ENCODE results near the gene MTR.

MTR gene

DNA sequence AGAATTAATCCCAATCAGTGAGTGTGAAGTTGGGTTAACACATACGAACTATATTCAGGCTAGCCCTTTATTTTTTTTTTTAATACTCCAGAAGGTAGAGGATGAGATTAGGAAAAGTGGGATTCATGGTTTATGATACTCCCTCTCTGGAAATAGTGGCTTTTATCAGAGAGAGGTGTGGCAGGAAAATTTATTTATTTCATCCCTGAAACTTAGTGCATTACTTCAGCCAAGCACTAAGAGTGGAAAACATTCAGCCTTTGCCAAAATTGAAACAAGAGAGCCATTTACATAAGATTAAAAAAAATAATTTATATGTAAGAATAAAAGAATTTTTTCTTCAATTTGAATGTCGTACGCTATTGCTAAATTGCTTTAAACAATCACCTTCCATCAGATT lies 35.0 kb downstream of the MTR start:
- Histone ChIP-seq H3K27ac (ENCODE audit: insufficient read depth in 1 of 2, low read depth in 1 of 2, low read length in 2 of 2, poor library complexity in 1 of 2, severe bottlenecking in 2 of 2) (no peak overlapping the region), H3K27me3 (replicated peaks in 2 of 5; ENCODE audit: control insufficient read depth in 4 of 5, insufficient read depth in 5 of 5, low read length in 4 of 5) (no peaks in the 10 kb centered on the region), H3K9me3 (ENCODE audit: control extremely low read depth in 1 of 5, control insufficient read depth in 4 of 5, insufficient read depth in 2 of 5, low read depth in 1 of 5, low read length in 4 of 5) (no peaks in the 10 kb centered on the region), H3K4me1 (ENCODE audit: control extremely low read depth in 1 of 4, control insufficient read depth in 4 of 4, insufficient read depth in 4 of 4, low read length in 3 of 4) (no peaks in the 10 kb centered on the region), H3K4me3 (ENCODE audit: control insufficient read depth in 1 of 7, extremely low read depth in 1 of 7, insufficient read depth in 4 of 7, low read depth in 2 of 7, low read length in 6 of 7) (no peak overlapping the region), H3K36me3 (ENCODE audit: control insufficient read depth in 4 of 4, insufficient read depth in 4 of 4, low read length in 3 of 4) (peaks cover 37 to 81% (median 59%) of the 10 kb centered on the region in 4 experiments)
- DNase-seq: no peak
- CTCF ChIA-PET: no interaction called here
- no CpG with 5 or more reads among the region's 3 CpGs for WGBS (ENCODE audit: insufficient coverage)
- POLR2A ChIA-PET: no interaction called here

DNA sequence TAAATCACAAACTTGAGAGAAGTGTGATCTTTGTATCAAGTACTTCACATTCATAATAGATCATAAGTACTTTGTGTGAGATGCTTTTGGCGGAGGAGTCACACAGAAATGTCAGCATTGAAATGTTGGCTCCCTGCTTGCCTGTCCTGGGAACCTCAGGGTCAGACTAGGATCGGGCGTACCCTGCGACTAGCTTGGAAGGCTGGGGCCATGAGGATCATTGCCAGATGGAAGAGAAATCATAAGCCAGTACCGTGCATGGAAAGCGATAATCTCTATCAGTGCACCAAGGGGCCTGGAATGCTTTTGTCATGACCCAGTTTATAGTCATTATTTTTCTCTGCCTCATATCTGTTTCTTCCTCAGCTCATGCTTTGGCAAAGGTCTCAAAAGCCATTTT lies 35.5 kb downstream of the MTR start:
- H3K9me3 ChIP-seq (ENCODE audit: control extremely low read depth in 1 of 5, control insufficient read depth in 4 of 5, insufficient read depth in 2 of 5, low read depth in 1 of 5, low read length in 4 of 5): no peaks in the 10 kb centered on the region
- peaks cover 35 to 83% (median 62%) of the 10 kb centered on the region in 4 experiments for H3K36me3 ChIP-seq (ENCODE audit: control insufficient read depth in 4 of 4, insufficient read depth in 4 of 4, low read length in 3 of 4)
- DNase-seq: no peak
- no peak overlapping the region for H3K4me3 ChIP-seq (ENCODE audit: control insufficient read depth in 1 of 7, extremely low read depth in 1 of 7, insufficient read depth in 4 of 7, low read depth in 2 of 7, low read length in 6 of 7)
- no peaks in the 10 kb centered on the region for H3K4me1 ChIP-seq (ENCODE audit: control extremely low read depth in 1 of 4, control insufficient read depth in 4 of 4, insufficient read depth in 4 of 4, low read length in 3 of 4)
- no peaks in the 10 kb centered on the region for H3K27me3 ChIP-seq (replicated peaks in 2 of 5; ENCODE audit: control insufficient read depth in 4 of 5, insufficient read depth in 5 of 5, low read length in 4 of 5)
- WGBS (ENCODE audit: insufficient coverage): 95% methylated on average over 5 of the region's 6 CpGs
- ChIA-PET CTCF (no interaction called here), POLR2A (no interaction called here)
- H3K27ac ChIP-seq (ENCODE audit: insufficient read depth in 1 of 2, low read depth in 1 of 2, low read length in 2 of 2, poor library complexity in 1 of 2, severe bottlenecking in 2 of 2): no peak overlapping the region

GRCh38 chr1:236833575-236833974 lies 38.5 kb downstream of the MTR start:
- H3K9me3 ChIP-seq (ENCODE audit: control extremely low read depth in 1 of 5, control insufficient read depth in 4 of 5, insufficient read depth in 2 of 5, low read depth in 1 of 5, low read length in 4 of 5): no peaks in the 10 kb centered on the region
- ChIA-PET POLR2A (interaction anchor here (1.0 kb wide), 1 partner anchor 22 kb away, joined by 3 read pairs; no protein-coding TSS in a partner anchor), CTCF (interaction anchor here (0.6 to 1.7 kb wide), 2 partner anchors 13 to 34 kb away, joined by 3 read pairs; no protein-coding TSS in a partner anchor)
- 100% methylated on average over 2 of the region's 2 CpGs for WGBS (ENCODE audit: insufficient coverage)
- DNase-seq: no peak
- peaks cover 35 to 88% (median 63%) of the 10 kb centered on the region in 4 experiments for H3K36me3 ChIP-seq (ENCODE audit: control insufficient read depth in 4 of 4, insufficient read depth in 4 of 4, low read length in 3 of 4)
- H3K27me3 ChIP-seq (replicated peaks in 2 of 5; ENCODE audit: control insufficient read depth in 4 of 5, insufficient read depth in 5 of 5, low read length in 4 of 5): no peaks in the 10 kb centered on the region
- H3K4me3 ChIP-seq (ENCODE audit: control insufficient read depth in 1 of 7, extremely low read depth in 1 of 7, insufficient read depth in 4 of 7, low read depth in 2 of 7, low read length in 6 of 7): no peak overlapping the region
- no peaks in the 10 kb centered on the region for H3K4me1 ChIP-seq (ENCODE audit: control extremely low read depth in 1 of 4, control insufficient read depth in 4 of 4, insufficient read depth in 4 of 4, low read length in 3 of 4)
- H3K27ac ChIP-seq (ENCODE audit: insufficient read depth in 1 of 2, low read depth in 1 of 2, low read length in 2 of 2, poor library complexity in 1 of 2, severe bottlenecking in 2 of 2): no peak overlapping the region

DNA sequence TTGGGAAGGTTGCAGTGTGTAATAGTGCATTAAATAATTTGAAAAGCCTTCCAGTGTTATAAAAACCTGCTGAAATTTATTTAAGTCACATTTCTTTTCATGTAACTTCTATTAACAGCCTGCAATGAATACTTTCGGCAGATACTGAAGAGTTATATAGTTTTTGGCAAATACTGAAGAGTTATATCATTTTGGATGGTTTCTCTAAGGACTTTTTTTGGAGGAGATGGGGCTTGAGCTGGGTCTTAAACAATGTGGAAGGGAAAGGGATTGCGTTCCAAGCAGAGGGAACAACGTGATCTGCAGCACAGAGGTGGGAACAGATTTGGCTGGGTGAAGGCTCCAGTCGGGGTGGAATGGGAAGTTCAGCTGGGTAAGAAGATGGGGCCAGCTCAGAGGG lies 39.8 kb downstream of the MTR start:
- no peak for DNase-seq
- Histone ChIP-seq H3K36me3 (ENCODE audit: control insufficient read depth in 4 of 4, insufficient read depth in 4 of 4, low read length in 3 of 4) (peaks cover 34 to 85% (median 61%) of the 10 kb centered on the region in 4 experiments), H3K27ac (ENCODE audit: insufficient read depth in 1 of 2, low read depth in 1 of 2, low read length in 2 of 2, poor library complexity in 1 of 2, severe bottlenecking in 2 of 2) (no peak overlapping the region), H3K9me3 (ENCODE audit: control extremely low read depth in 1 of 5, control insufficient read depth in 4 of 5, insufficient read depth in 2 of 5, low read depth in 1 of 5, low read length in 4 of 5) (no peaks in the 10 kb centered on the region), H3K4me1 (ENCODE audit: control extremely low read depth in 1 of 4, control insufficient read depth in 4 of 4, insufficient read depth in 4 of 4, low read length in 3 of 4) (no peaks in the 10 kb centered on the region), H3K27me3 (replicated peaks in 2 of 5; ENCODE audit: control insufficient read depth in 4 of 5, insufficient read depth in 5 of 5, low read length in 4 of 5) (no peaks in the 10 kb centered on the region), H3K4me3 (ENCODE audit: control insufficient read depth in 1 of 7, extremely low read depth in 1 of 7, insufficient read depth in 4 of 7, low read depth in 2 of 7, low read length in 6 of 7) (no peak overlapping the region)
- ChIA-PET POLR2A (no interaction called here), CTCF (interaction anchor here (1.7 kb wide), 1 partner anchor 32 kb away, joined by 3 read pairs; no protein-coding TSS in a partner anchor)
- WGBS (ENCODE audit: insufficient coverage): 100% methylated on average over 3 of the region's 4 CpGs

GRCh38 chr1:236835491-236835890 lies 40.4 kb downstream of the MTR start:
- no peaks in the 10 kb centered on the region for H3K27me3 ChIP-seq (replicated peaks in 2 of 5; ENCODE audit: control insufficient read depth in 4 of 5, insufficient read depth in 5 of 5, low read length in 4 of 5)
- no peak for DNase-seq
- H3K36me3 ChIP-seq (ENCODE audit: control insufficient read depth in 4 of 4, insufficient read depth in 4 of 4, low read length in 3 of 4): peaks cover 34 to 85% (median 60%) of the 10 kb centered on the region in 4 experiments
- no peaks in the 10 kb centered on the region for H3K4me1 ChIP-seq (ENCODE audit: control extremely low read depth in 1 of 4, control insufficient read depth in 4 of 4, insufficient read depth in 4 of 4, low read length in 3 of 4)
- no peaks in the 10 kb centered on the region for H3K9me3 ChIP-seq (ENCODE audit: control extremely low read depth in 1 of 5, control insufficient read depth in 4 of 5, insufficient read depth in 2 of 5, low read depth in 1 of 5, low read length in 4 of 5)
- ChIA-PET POLR2A (no interaction called here), CTCF (no interaction called here)
- 100% methylated on average over 2 of the region's 4 CpGs for WGBS (ENCODE audit: insufficient coverage)
- no peak overlapping the region for H3K27ac ChIP-seq (ENCODE audit: insufficient read depth in 1 of 2, low read depth in 1 of 2, low read length in 2 of 2, poor library complexity in 1 of 2, severe bottlenecking in 2 of 2)
- H3K4me3 ChIP-seq (ENCODE audit: control insufficient read depth in 1 of 7, extremely low read depth in 1 of 7, insufficient read depth in 4 of 7, low read depth in 2 of 7, low read length in 6 of 7): no peak overlapping the region

DNA sequence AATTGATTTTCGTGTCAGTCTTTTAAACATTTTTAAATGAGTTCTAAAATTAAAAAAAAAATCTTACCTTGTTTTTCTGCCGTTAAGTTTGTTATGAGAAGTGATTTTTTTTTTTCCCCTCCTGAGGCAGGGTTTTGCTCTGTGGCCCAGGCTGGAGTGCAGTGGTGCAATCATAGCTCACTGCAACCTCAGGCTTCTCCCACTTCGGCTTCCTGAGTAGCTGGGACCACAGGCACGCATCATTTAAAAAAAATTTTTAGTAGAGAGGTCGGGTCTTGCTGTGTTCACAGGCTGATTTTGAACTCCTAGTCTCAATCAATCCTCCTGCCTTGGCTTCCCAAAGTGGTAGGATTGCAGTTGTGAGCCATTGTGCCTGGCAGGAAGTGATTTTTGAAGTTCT lies 41.1 kb downstream of the MTR start:
- CTCF ChIA-PET: no interaction called here
- Histone ChIP-seq H3K27me3 (replicated peaks in 2 of 5; ENCODE audit: control insufficient read depth in 4 of 5, insufficient read depth in 5 of 5, low read length in 4 of 5) (no peaks in the 10 kb centered on the region), H3K36me3 (ENCODE audit: control insufficient read depth in 4 of 4, insufficient read depth in 4 of 4, low read length in 3 of 4) (peaks cover 31 to 84% (median 56%) of the 10 kb centered on the region in 4 experiments), H3K27ac (ENCODE audit: insufficient read depth in 1 of 2, low read depth in 1 of 2, low read length in 2 of 2, poor library complexity in 1 of 2, severe bottlenecking in 2 of 2) (no peak overlapping the region), H3K4me3 (ENCODE audit: control insufficient read depth in 1 of 7, extremely low read depth in 1 of 7, insufficient read depth in 4 of 7, low read depth in 2 of 7, low read length in 6 of 7) (no peak overlapping the region), H3K9me3 (ENCODE audit: control extremely low read depth in 1 of 5, control insufficient read depth in 4 of 5, insufficient read depth in 2 of 5, low read depth in 1 of 5, low read length in 4 of 5) (no peaks in the 10 kb centered on the region), H3K4me1 (ENCODE audit: control extremely low read depth in 1 of 4, control insufficient read depth in 4 of 4, insufficient read depth in 4 of 4, low read length in 3 of 4) (no peaks in the 10 kb centered on the region)
- POLR2A ChIA-PET: no interaction called here
- peak in 2 of 3 donors; percentile 12 to 21 for DNase-seq
- 35% methylated on average over 3 of the region's 5 CpGs for WGBS (ENCODE audit: insufficient coverage)

DNA sequence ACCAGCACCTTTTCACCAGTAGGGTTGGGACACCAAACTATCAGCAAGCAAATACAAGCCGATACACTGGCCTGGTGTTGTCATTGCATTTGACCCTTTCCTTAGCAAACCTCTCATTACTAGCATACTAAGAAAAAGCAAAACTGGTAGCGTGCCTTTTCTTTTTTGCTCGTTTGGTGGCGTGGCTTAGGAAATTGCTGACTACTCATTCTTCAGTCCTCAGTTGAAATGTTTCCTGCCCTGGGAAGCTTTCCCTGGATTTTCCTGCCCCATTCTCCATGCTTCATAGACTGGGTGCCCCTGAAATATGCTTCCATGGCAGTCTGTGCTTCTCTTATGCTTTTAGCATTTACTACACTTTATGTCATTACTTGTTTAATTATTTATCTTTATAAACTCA lies 42.0 kb downstream of the MTR start:
- H3K27me3 ChIP-seq (replicated peaks in 2 of 5; ENCODE audit: control insufficient read depth in 4 of 5, insufficient read depth in 5 of 5, low read length in 4 of 5): no peaks in the 10 kb centered on the region
- H3K36me3 ChIP-seq (ENCODE audit: control insufficient read depth in 4 of 4, insufficient read depth in 4 of 4, low read length in 3 of 4): peaks cover 29 to 82% (median 55%) of the 10 kb centered on the region in 4 experiments
- H3K4me1 ChIP-seq (ENCODE audit: control extremely low read depth in 1 of 4, control insufficient read depth in 4 of 4, insufficient read depth in 4 of 4, low read length in 3 of 4): no peaks in the 10 kb centered on the region
- CTCF ChIA-PET: interaction anchor here (0.7 kb wide), 1 partner anchor 69 kb away, joined by 3 read pairs; no protein-coding TSS in a partner anchor
- no peak for DNase-seq
- 98% methylated on average over 4 of the region's 4 CpGs for WGBS (ENCODE audit: insufficient coverage)
- POLR2A ChIA-PET: no interaction called here
- H3K4me3 ChIP-seq (ENCODE audit: control insufficient read depth in 1 of 7, extremely low read depth in 1 of 7, insufficient read depth in 4 of 7, low read depth in 2 of 7, low read length in 6 of 7): no peak overlapping the region
- no peaks in the 10 kb centered on the region for H3K9me3 ChIP-seq (ENCODE audit: control extremely low read depth in 1 of 5, control insufficient read depth in 4 of 5, insufficient read depth in 2 of 5, low read depth in 1 of 5, low read length in 4 of 5)
- H3K27ac ChIP-seq (ENCODE audit: insufficient read depth in 1 of 2, low read depth in 1 of 2, low read length in 2 of 2, poor library complexity in 1 of 2, severe bottlenecking in 2 of 2): no peak overlapping the region
